Aorta (tissue), 5 donors: Measurements from ENCODE around the gene CIT. TPM values are rescaled to one million over a fixed set of nuclear protein-coding genes. Genes with fewer than 3 reads are reported as not detected.

ENCODE experiments used
- ATAC-seq: fragments of 200-7000 bp; cut with Tn5 transposase; one replicate; pipeline ENCODE4 v1.9.1; 2022; ENCODE audit warnings: moderate library complexity; ENCODE audit not compliant: low FRiP score
- DNase-seq, 2 donors: peaks; one replicate each; pipeline ENCODE4 v3.0.0-alpha.2; 2020
- H3K27ac ChIP-seq, 2 donors: one replicate each; pipeline ENCODE4 v1.5.1; 2013; ENCODE audit warnings: low read length in 2 of 2, mild to moderate bottlenecking in 2 of 2, moderate library complexity in 2 of 2, control low read depth in 1 of 2, inconsistent platforms in 1 of 2, low read depth in 1 of 2
- H3K27me3 ChIP-seq, 2 donors: one replicate each; pipeline ENCODE4 v1.6.1; 2013; ENCODE audit warnings: control low read depth in 1 of 2, low read length in 1 of 2, mild to moderate bottlenecking in 1 of 2, moderate library complexity in 1 of 2; ENCODE audit not compliant: insufficient read depth in 2 of 2, control insufficient read depth in 1 of 2
- H3K36me3 ChIP-seq, 2 donors: one replicate each; pipeline ENCODE4 v1.6.1; 2013; ENCODE audit warnings: control low read depth in 1 of 2, low read length in 1 of 2, mild to moderate bottlenecking in 1 of 2; ENCODE audit not compliant: insufficient read depth in 2 of 2, control insufficient read depth in 1 of 2
- H3K4me1 ChIP-seq, 2 donors: one replicate each; pipeline ENCODE4 v1.6.1; 2013; ENCODE audit warnings: low read length in 2 of 2, control low read depth in 1 of 2, mild to moderate bottlenecking in 1 of 2, moderate library complexity in 1 of 2; ENCODE audit not compliant: insufficient read depth in 2 of 2, control insufficient read depth in 1 of 2
- H3K4me3 ChIP-seq, 2 donors: one replicate each; pipeline ENCODE4 v1.5.1; 2013; ENCODE audit warnings: low read length in 2 of 2, control low read depth in 1 of 2, mild to moderate bottlenecking in 1 of 2
- H3K9me3 ChIP-seq: one replicate; pipeline ENCODE4 v1.6.1; 2013; ENCODE audit warnings: mild to moderate bottlenecking, low read length; ENCODE audit not compliant: control insufficient read depth
- WGBS, 2 donors: extraction: QIAGEN DNeasy Blood & Tissue Kit; methylation state at CpG; one replicate each; pipeline ENCODE4 v1.1.7; 2013; 5-methylcytosine and 5-hydroxymethylcytosine counted together
- intact Hi-C, 2 donors: fragments of 100-400 bp; cut with DNase I; formaldehyde crosslinking; loops; one replicate each; pipeline versions ENCODE4 v1.14.2 to v1.15.0; 2022
- polyA plus RNA-seq, 2 donors: library from polyadenylated mRNA; stranded (reverse); fragments of 200-250 nt; gene quantifications; one replicate each; pipeline ENCODE4 v1.2.3, GENCODE V29; 2013
- total RNA-seq, 2 donors: library from RNA; stranded (reverse); fragmentation: NEBNext Ultra II Directional; extraction: Animal tissue kit (Norgen Biotek cat#: 25700); gene quantifications; one replicate each; pipeline ENCODE4 v1.2.1, GENCODE V29; 2021
- donor health status: healthy with polysubstance abuse.
- donor health status: Bipolar disorder and iron deficiency.
- donor health status: DM: no; HTN: no; CAD: no.
- donor health status: DM: no; HTN: no; CAD: no.
- donor health status: DM: yes; HTN: yes; CAD: no.

CIT gene
- total and polyA plus RNA-seq, 4 donors = 0.13 to 7.1 (median 1.5) TPM

GRCh38 chr12:119681728-119682638 lies 195.1 kb downstream of the CIT start:
- Histone ChIP-seq H3K4me3 (no peak overlapping the region), H3K27ac (no peak overlapping the region), H3K36me3 (peaks cover 0 to 2% of the 10 kb centered on the region in 2 donors), H3K27me3 (no peaks in the 10 kb centered on the region), H3K4me1 (no peaks in the 10 kb centered on the region), H3K9me3 (no peaks in the 10 kb centered on the region)
- intact Hi-C loops = no loop called here
- ATAC-seq (no peak), DNase-seq (no peak)
- WGBS, 2 donors = 61 to 69% methylated on average over 9 of the region's 9 CpGs

DNA sequence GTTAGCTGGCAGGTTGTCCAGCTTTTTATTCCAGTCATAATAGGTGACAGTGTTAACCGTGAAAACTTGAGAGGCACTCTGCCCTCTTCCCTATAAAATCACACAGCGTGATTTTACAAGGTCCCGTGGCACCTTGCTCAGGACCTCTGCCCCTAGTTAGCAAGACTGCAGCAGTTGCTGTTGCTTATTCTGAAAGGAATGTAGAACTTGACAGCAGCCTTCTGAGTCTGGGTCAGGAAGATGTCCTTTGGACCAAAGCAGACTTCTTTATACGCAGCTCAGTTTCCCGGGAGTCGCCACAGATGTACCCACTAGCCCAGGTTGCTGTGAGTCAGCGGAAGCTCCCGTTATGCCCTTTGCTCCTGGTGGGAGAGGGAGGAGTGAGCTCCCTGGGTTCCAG lies 196.0 kb downstream of the CIT start:
- Histone ChIP-seq H3K27ac (no peak overlapping the region), H3K4me3 (no peak overlapping the region), H3K36me3 (peaks cover 0 to 4% of the 10 kb centered on the region in 2 donors), H3K9me3 (no peaks in the 10 kb centered on the region), H3K4me1 (no peaks in the 10 kb centered on the region), H3K27me3 (no peaks in the 10 kb centered on the region)
- intact Hi-C loops = no loop called here
- ATAC-seq = no peak
- 76 to 79% methylated on average over 8 of the region's 8 CpGs for WGBS, 2 donors
- DNase-seq = no peak

- WGBS, 2 donors = 90 to 93% methylated on average over 10 of the region's 10 CpGs
- Histone ChIP-seq H3K36me3 (peaks cover 0 to 6% of the 10 kb centered on the region in 2 donors), H3K4me3 (no peak overlapping the region), H3K27ac (no peak overlapping the region), H3K9me3 (no peaks in the 10 kb centered on the region), H3K27me3 (no peaks in the 10 kb centered on the region), H3K4me1 (no peaks in the 10 kb centered on the region)
- DNase-seq = no peak
- ATAC-seq = no peak
- intact Hi-C loops = loop anchor here in 1 of 2 donors (10.0 kb wide), 1 partner anchor 205 kb away; no protein-coding TSS in a partner anchor
Observed at GRCh38 chr12:119679490-119679889, 197.6 kb downstream of the CIT start.

GRCh38 chr12:119679081-119679480 lies 198.0 kb downstream of the CIT start:
- intact Hi-C loops = loop anchor here in 1 of 2 donors (10.0 kb wide), 1 partner anchor 206 kb away; no protein-coding TSS in a partner anchor
- DNase-seq (no peak), ATAC-seq (no peak)
- Histone ChIP-seq H3K4me3 (no peak overlapping the region), H3K27me3 (no peaks in the 10 kb centered on the region), H3K9me3 (no peaks in the 10 kb centered on the region), H3K4me1 (no peaks in the 10 kb centered on the region), H3K36me3 (peaks cover 0 to 8% of the 10 kb centered on the region in 2 donors), H3K27ac (no peak overlapping the region)
- 85% methylated on average over 5 of the region's 5 CpGs for WGBS, 2 donors

DNA sequence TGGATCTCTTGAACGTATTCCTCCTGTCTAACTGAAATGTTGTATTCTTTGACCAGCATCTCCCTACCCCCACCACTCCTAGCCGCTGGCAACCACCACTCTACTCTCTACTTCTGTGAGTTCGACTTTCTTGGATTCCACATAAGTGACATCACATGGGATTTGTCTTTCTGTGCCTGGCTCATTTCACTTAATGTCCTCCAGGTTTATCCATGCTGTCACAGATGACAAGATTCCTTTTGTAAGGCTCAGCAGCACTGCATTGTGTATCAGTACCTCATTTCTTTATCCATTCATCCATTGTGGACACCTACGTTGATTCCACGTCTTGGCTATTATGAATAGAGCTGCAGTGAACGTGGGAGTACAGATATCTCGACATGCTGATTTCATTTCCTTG lies 198.7 kb downstream of the CIT start:
- no peaks in the 10 kb centered on the region for H3K27me3 ChIP-seq
- intact Hi-C loops = loop anchor here in 1 of 2 donors (10.0 kb wide), 1 partner anchor 206 kb away; no protein-coding TSS in a partner anchor
- ATAC-seq (no peak), DNase-seq (no peak)
- no peaks in the 10 kb centered on the region for H3K9me3 ChIP-seq
- WGBS, 2 donors = 75 to 78% methylated on average over 7 of the region's 7 CpGs
- H3K27ac ChIP-seq = no peak overlapping the region
- peaks cover 0 to 8% of the 10 kb centered on the region in 2 donors for H3K36me3 ChIP-seq
- no peaks in the 10 kb centered on the region for H3K4me1 ChIP-seq
- no peak overlapping the region for H3K4me3 ChIP-seq

GRCh38 chr12:119676573-119676972 lies 200.5 kb downstream of the CIT start:
- Histone ChIP-seq H3K4me1 (no peaks in the 10 kb centered on the region), H3K36me3 (peaks cover 0 to 8% of the 10 kb centered on the region in 2 donors), H3K9me3 (no peaks in the 10 kb centered on the region), H3K4me3 (no peak overlapping the region), H3K27ac (no peak overlapping the region), H3K27me3 (no peaks in the 10 kb centered on the region)
- 90 to 92% methylated on average over 13 of the region's 13 CpGs for WGBS, 2 donors
- no peak for DNase-seq
- no peak for ATAC-seq
- intact Hi-C loops = loop anchor here in 1 of 2 donors (10.0 kb wide), 1 partner anchor 208 kb away; no protein-coding TSS in a partner anchor

- Histone ChIP-seq H3K4me1 (no peaks in the 10 kb centered on the region), H3K4me3 (no peak overlapping the region), H3K27me3 (no peaks in the 10 kb centered on the region), H3K36me3 (peaks cover 0 to 8% of the 10 kb centered on the region in 2 donors), H3K9me3 (no peaks in the 10 kb centered on the region), H3K27ac (no peak overlapping the region)
- DNase-seq (no peak), ATAC-seq (no peak)
- WGBS, 2 donors = 82 to 87% methylated on average over 9 of the region's 9 CpGs
- intact Hi-C loops = loop anchor here in 1 of 2 donors (10.0 kb wide), 1 partner anchor 209 kb away; no protein-coding TSS in a partner anchor
Observed at GRCh38 chr12:119676022-119676421, 201.1 kb downstream of the CIT start.

DNA sequence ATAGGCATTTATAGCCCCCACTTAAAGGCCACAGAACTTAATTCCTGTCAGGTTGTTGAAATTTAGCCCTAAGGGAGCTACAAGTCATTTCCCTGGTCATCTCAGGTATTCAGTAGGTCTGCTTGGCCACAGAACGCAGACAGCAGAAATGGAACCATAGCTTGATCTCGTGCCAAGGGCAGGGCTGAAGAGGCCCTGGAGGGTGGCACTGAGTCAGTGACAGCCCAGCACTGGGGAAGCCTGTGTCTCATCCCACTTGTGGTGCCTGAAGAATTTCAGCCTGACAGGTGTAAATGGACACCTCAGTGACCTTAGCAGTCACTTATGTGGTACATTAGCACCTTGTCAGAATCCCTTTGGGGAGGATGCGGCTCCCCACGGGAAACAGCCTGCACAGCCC lies 202.6 kb downstream of the CIT start:
- Histone ChIP-seq H3K4me1 (no peaks in the 10 kb centered on the region), H3K27me3 (no peaks in the 10 kb centered on the region), H3K9me3 (no peaks in the 10 kb centered on the region), H3K4me3 (no peak overlapping the region), H3K27ac (no peak overlapping the region), H3K36me3 (peaks cover 0 to 7% of the 10 kb centered on the region in 2 donors)
- WGBS, 2 donors = 76 to 88% methylated on average over 4 of the region's 4 CpGs
- intact Hi-C loops = loop anchor here (5.0 to 10.0 kb wide), 2 partner anchors 210 to 1292 kb away; no protein-coding TSS in a partner anchor
- no peak for ATAC-seq
- DNase-seq = no peak
